HepG2 (cell line): ENCODE measurements around the gene MAP3K2. TPM values are rescaled to one million over a fixed set of nuclear protein-coding genes. Genes with fewer than 3 reads are reported as not detected.

ENCODE experiments used
- EEA1 ChIP-seq: sonication (generic); formaldehyde crosslinking; IDR thresholded peaks from 2 replicates; pipeline ENCODE4 v1.5.1; 2020; ENCODE audit warnings: mild to moderate bottlenecking, missing genetic modification reagents, borderline replicate concordance
- KLF16 ChIP-seq, 2 experiments: sonication (generic) in 1 of 2; formaldehyde crosslinking in 1 of 2; IDR thresholded peaks; 2 replicates each; pipeline versions ENCODE4 v1.6.1 to v1.8.0; 2016 to 2023; ENCODE audit warnings: missing genetic modification reagents in 2 of 2, missing compliant biosample characterization in 1 of 2
- PAX8 ChIP-seq: sonication (generic); formaldehyde crosslinking; IDR thresholded peaks from 2 replicates; pipeline ENCODE4 v1.8.0; 2022; ENCODE audit warnings: mild to moderate bottlenecking, missing genetic modification reagents, borderline replicate concordance
- PCBP2 ChIP-seq: fragments of 200-400 bp; formaldehyde crosslinking; optimal IDR thresholded peaks from 2 replicates; pipeline ENCODE3; 2018; ENCODE audit warnings: low read length, low read depth; ENCODE audit not compliant: poor library complexity, severe bottlenecking
- PHF8 ChIP-seq: sonication (generic); formaldehyde crosslinking; IDR thresholded peaks from 2 replicates; pipeline ENCODE4 v1.5.0; 2020; ENCODE audit warnings: missing genetic modification reagents
- SIN3A ChIP-seq: IDR thresholded peaks from 2 replicates; pipeline ENCODE4 v1.6.1; 2011; ENCODE audit warnings: low read depth, mild to moderate bottlenecking, control low read depth, low read length, borderline replicate concordance
- YEATS4 ChIP-seq: sonication (generic); formaldehyde crosslinking; IDR thresholded peaks from 2 replicates; pipeline ENCODE4 v1.4.0; 2020; ENCODE audit warnings: missing genetic modification reagents, borderline replicate concordance
- YY1 ChIP-seq: IDR thresholded peaks from 2 replicates; pipeline ENCODE4 v1.6.1; 2011; ENCODE audit warnings: low read length, low read depth, moderate library complexity, mild to moderate bottlenecking; ENCODE audit not compliant: insufficient read depth, insufficient replicate concordance
- ZNF382 ChIP-seq: sonication (generic); formaldehyde crosslinking; IDR thresholded peaks from 2 replicates; pipeline ENCODE4 v1.5.0; 2020; ENCODE audit warnings: missing genetic modification reagents, mild to moderate bottlenecking, borderline replicate concordance
- ZNF761 ChIP-seq: sonication (generic); formaldehyde crosslinking; conservative IDR thresholded peaks from 2 replicates; pipeline ENCODE4 v1.4.0; 2020; ENCODE audit warnings: mild to moderate bottlenecking, missing genetic modification reagents
- ZNF766 ChIP-seq: sonication (generic); formaldehyde crosslinking; IDR thresholded peaks from 2 replicates; pipeline ENCODE4 v1.5.0; 2020; ENCODE audit warnings: missing genetic modification reagents, borderline replicate concordance
- ZSCAN9 ChIP-seq: IDR thresholded peaks from 2 replicates; pipeline ENCODE4 v1.6.1; 2016; ENCODE audit warnings: borderline replicate concordance
- polyA plus RNA-seq, 8 experiments: library from polyadenylated mRNA; depleted of rRNA in 3 of 8; stranded (reverse) in 7 of 8; unstranded in 1 of 8; fragments of >200 nt; fragmentation: Illumina TruSeq in 4 of 8; extraction: Trizol in 4 of 8; gene quantifications; 2 replicates each; pipeline versions ENCODE4 v1.2.1 to v1.2.3, GENCODE V29; 2011 to 2016; ENCODE audit warnings: low read depth in 4 of 8, missing spikeins in 1 of 8, mixed read lengths in 1 of 8; ENCODE audit not compliant: insufficient read depth in 1 of 8
- total RNA-seq, 5 experiments: library from RNA; depleted of rRNA; stranded (reverse); fragments of >200 nt; fragmentation: Illumina TruSeq; extraction: Trizol; gene quantifications; 2 replicates each; pipeline ENCODE4 v1.2.3, GENCODE V29; 2016; ENCODE audit warnings: low read depth in 1 of 5
- TF ChIP-seq, protein P1 (sequence below): sonication (generic); formaldehyde crosslinking; IDR thresholded peaks from 2 replicates; pipeline ENCODE4 v1.5.1; 2020; ENCODE audit warnings: mild to moderate bottlenecking, missing genetic modification reagents, moderate library complexity
- TF ChIP-seq, protein P2 (sequence below): sonication (generic); formaldehyde crosslinking; IDR thresholded peaks from 2 replicates; pipeline ENCODE4 v1.8.0; 2022; ENCODE audit warnings: mild to moderate bottlenecking, missing genetic modification reagents, moderate library complexity
- TF ChIP-seq, protein P3 (sequence below): sonication (generic); formaldehyde crosslinking; IDR thresholded peaks from 2 replicates; pipeline ENCODE4 v1.4.0; 2020; ENCODE audit warnings: mild to moderate bottlenecking, low read depth, missing genetic modification reagents
- TF ChIP-seq, protein P4 (sequence below): sonication (generic); formaldehyde crosslinking; IDR thresholded peaks from 2 replicates; pipeline ENCODE4 v1.4.0; 2020; ENCODE audit warnings: missing genetic modification reagents, borderline replicate concordance

MAP3K2 gene
- total and polyA plus RNA-seq, 2 of the 13 experiments (the other 11 are each of a cell fraction or from before 2014, with no cell fraction given): 12.2 to 37.2 TPM

DNA sequence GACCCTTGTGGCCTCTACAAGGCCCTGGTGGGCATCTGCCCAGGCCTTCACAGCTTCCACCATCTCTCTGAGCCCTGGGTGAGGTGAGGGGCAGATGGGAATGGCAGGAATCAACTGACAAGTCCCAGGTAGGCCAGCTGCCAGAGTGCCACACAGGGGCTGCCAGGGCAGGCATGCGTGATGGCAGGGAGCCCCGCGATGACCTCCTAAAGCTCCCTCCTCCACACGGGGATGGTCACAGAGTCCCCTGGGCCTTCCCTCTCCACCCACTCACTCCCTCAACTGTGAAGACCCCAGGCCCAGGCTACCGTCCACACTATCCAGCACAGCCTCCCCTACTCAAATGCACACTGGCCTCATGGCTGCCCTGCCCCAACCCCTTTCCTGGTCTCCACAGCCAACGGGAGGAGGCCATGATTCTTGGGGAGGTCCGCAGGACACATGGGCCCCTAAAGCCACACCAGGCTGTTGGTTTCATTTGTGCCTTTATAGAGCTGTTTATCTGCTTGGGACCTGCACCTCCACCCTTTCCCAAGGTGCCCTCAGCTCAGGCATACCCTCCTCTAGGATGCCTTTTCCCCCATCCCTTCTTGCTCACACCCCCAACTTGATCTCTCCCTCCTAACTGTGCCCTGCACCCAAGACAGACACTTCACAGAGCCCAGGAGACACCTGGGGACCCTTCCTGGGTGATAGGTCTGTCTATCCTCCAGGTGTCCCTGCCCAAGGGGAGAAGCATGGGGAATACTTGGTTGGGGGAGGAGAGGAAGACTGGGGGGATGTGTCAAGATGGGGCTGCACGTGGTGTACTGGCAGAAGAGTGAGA, 32.5 kb upstream of the MAP3K2 start (continued):
- TF ChIP-seq YY1 (peak; percentile 8), EEA1 (CRISPR knock-in tag) (0 out of 2 replicates have a peak, but pooled peaks have one; percentile 32), KLF16 (CRISPR knock-in tag; IDR thresholded peaks at IDR 0.05) (no peak), ZSCAN9 (CRISPR knock-in tag) (no peak), ZNF382 (no peak), PHF8 (CRISPR knock-in tag) (peak; percentile 19; the same call in 1 of the 2 replicates), ZNF766 (CRISPR knock-in tag) (no peak), PCBP2 (peak; percentile 31), YEATS4 (CRISPR knock-in tag) (no peak), SIN3A (peak; percentile 24; the same call in 1 of the 2 replicates), ZNF761 (0 out of 2 replicates have a peak, but pooled peaks have one; percentile 7), PAX8 (CRISPR knock-in tag) (no peak)
- TF ChIP-seq, protein P1, sequence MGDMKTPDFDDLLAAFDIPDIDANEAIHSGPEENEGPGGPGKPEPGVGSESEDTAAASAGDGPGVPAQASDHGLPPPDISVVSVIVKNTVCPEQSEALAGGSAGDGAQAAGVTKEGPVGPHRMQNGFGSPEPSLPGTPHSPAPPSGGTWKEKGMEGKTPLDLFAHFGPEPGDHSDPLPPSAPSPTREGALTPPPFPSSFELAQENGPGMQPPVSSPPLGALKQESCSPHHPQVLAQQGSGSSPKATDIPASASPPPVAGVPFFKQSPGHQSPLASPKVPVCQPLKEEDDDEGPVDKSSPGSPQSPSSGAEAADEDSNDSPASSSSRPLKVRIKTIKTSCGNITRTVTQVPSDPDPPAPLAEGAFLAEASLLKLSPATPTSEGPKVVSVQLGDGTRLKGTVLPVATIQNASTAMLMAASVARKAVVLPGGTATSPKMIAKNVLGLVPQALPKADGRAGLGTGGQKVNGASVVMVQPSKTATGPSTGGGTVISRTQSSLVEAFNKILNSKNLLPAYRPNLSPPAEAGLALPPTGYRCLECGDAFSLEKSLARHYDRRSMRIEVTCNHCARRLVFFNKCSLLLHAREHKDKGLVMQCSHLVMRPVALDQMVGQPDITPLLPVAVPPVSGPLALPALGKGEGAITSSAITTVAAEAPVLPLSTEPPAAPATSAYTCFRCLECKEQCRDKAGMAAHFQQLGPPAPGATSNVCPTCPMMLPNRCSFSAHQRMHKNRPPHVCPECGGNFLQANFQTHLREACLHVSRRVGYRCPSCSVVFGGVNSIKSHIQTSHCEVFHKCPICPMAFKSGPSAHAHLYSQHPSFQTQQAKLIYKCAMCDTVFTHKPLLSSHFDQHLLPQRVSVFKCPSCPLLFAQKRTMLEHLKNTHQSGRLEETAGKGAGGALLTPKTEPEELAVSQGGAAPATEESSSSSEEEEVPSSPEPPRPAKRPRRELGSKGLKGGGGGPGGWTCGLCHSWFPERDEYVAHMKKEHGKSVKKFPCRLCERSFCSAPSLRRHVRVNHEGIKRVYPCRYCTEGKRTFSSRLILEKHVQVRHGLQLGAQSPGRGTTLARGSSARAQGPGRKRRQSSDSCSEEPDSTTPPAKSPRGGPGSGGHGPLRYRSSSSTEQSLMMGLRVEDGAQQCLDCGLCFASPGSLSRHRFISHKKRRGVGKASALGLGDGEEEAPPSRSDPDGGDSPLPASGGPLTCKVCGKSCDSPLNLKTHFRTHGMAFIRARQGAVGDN (CRISPR knock-in tag): peak; percentile 73
- TF ChIP-seq, protein P2, sequence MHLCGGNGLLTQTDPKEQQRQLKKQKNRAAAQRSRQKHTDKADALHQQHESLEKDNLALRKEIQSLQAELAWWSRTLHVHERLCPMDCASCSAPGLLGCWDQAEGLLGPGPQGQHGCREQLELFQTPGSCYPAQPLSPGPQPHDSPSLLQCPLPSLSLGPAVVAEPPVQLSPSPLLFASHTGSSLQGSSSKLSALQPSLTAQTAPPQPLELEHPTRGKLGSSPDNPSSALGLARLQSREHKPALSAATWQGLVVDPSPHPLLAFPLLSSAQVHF (CRISPR knock-in tag): no peak
- TF ChIP-seq, protein P3, sequence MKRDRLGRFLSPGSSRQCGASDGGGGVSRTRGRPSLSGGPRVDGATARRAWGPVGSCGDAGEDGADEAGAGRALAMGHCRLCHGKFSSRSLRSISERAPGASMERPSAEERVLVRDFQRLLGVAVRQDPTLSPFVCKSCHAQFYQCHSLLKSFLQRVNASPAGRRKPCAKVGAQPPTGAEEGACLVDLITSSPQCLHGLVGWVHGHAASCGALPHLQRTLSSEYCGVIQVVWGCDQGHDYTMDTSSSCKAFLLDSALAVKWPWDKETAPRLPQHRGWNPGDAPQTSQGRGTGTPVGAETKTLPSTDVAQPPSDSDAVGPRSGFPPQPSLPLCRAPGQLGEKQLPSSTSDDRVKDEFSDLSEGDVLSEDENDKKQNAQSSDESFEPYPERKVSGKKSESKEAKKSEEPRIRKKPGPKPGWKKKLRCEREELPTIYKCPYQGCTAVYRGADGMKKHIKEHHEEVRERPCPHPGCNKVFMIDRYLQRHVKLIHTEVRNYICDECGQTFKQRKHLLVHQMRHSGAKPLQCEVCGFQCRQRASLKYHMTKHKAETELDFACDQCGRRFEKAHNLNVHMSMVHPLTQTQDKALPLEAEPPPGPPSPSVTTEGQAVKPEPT: no peak
- TF ChIP-seq, protein P4, sequence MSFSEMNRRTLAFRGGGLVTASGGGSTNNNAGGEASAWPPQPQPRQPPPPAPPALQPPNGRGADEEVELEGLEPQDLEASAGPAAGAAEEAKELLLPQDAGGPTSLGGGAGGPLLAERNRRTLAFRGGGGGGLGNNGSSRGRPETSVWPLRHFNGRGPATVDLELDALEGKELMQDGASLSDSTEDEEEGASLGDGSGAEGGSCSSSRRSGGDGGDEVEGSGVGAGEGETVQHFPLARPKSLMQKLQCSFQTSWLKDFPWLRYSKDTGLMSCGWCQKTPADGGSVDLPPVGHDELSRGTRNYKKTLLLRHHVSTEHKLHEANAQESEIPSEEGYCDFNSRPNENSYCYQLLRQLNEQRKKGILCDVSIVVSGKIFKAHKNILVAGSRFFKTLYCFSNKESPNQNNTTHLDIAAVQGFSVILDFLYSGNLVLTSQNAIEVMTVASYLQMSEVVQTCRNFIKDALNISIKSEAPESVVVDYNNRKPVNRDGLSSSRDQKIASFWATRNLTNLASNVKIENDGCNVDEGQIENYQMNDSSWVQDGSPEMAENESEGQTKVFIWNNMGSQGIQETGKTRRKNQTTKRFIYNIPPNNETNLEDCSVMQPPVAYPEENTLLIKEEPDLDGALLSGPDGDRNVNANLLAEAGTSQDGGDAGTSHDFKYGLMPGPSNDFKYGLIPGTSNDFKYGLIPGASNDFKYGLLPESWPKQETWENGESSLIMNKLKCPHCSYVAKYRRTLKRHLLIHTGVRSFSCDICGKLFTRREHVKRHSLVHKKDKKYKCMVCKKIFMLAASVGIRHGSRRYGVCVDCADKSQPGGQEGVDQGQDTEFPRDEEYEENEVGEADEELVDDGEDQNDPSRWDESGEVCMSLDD (CRISPR knock-in tag): no peak
